ENCODE data around the gene CAD.
"Not testable (repeated sequence)": the region's sequence is repeated elsewhere in the genome, so short reads cannot be mapped to it uniquely, and the experiment has no call there.

Gene CAD

GRCh38 chr2:27179344-27180000 lies 37.7 kb upstream of the CAD start:
- Histone ChIP-seq H3K27ac (no peak overlapping the region), H4K20me1 (no peaks in the 10 kb centered on the region), H3K4me3 (no peak overlapping the region), H3K9ac (no peak overlapping the region), H3K4me2 (no peak overlapping the region), H3K36me3 (no peaks in the 10 kb centered on the region), H3K9me3 (replicated peaks in 1 of 11) (no peaks in the 10 kb centered on the region), H3K27me3 (no peaks in the 10 kb centered on the region), H3K4me1 (no peaks in the 10 kb centered on the region)
- no peak for TF ChIP-seq Cebpa-rat (IDR thresholded peaks at IDR 0.05)

- no peak for TF ChIP-seq Cebpa-rat (IDR thresholded peaks at IDR 0.05)
- no peak overlapping the region for H3K27ac ChIP-seq
Measured at GRCh38 chr2:27182346-27182745, 34.8 kb upstream of the CAD start.

DNA sequence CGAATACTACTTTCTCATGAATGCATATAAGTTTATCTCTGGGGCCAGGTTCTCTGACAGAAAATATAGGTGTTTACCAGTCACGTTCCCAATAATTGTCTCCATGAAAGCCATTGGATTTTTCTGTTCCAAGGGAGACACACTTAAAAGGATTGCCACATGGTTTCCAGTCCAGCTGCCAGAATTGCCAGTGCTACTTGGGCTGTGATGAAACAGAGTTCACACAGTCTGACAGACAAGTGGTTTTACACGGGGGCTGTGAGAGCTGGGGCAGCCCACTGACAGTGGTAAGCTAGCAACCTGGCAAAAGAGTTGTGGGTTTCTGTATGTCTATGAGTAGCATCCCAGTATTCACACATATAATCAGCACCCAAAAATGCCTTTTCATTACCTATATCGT lies 33.1 kb upstream of the CAD start:
- 0 out of 20 replicates have a peak, but pooled peaks cover 0 to 6% (median 0%) of the 10 kb centered on the region in 10 experiments for H3K4me1 ChIP-seq
- no peak overlapping the region for H3K27ac ChIP-seq
- TF ChIP-seq Cebpa-rat (IDR thresholded peaks at IDR 0.05), result no peak

More at GRCh38 chr2:27182346-27182745, 34.8 kb upstream of the CAD start:
- 0 out of 20 replicates have a peak, but pooled peaks cover 0 to 6% (median 0%) of the 10 kb centered on the region in 10 experiments for H3K4me1 ChIP-seq
- no peak overlapping the region for H3K4me2 ChIP-seq
- H3K36me3 ChIP-seq, result no peaks in the 10 kb centered on the region
- no peaks in the 10 kb centered on the region for H4K20me1 ChIP-seq
- H3K9me3 ChIP-seq (replicated peaks in 1 of 11), result no peaks in the 10 kb centered on the region
- H3K9ac ChIP-seq, result no peak overlapping the region
- H3K4me3 ChIP-seq, result no peak overlapping the region
- no peaks in the 10 kb centered on the region for H3K27me3 ChIP-seq

GRCh38 chr2:27185331-27186026 lies 31.7 kb upstream of the CAD start:
- H3K9ac ChIP-seq, result no peak overlapping the region
- H3K4me1 ChIP-seq, result 0 out of 20 replicates have a peak, but pooled peaks cover 0 to 6% (median 0%) of the 10 kb centered on the region in 10 experiments
- no peak overlapping the region; a peak in 1 of 22 replicates for H3K27ac ChIP-seq
- H4K20me1 ChIP-seq, result no peaks in the 10 kb centered on the region
- H3K4me3 ChIP-seq, result no peak overlapping the region
- TF ChIP-seq Cebpa-rat (IDR thresholded peaks at IDR 0.05), result 0 out of 22 replicates have a peak, but pooled peaks of 1 of the 11 experiments have one; percentile 9
- no peaks in the 10 kb centered on the region for H3K27me3 ChIP-seq
- H3K4me2 ChIP-seq, result no peak overlapping the region
- H3K9me3 ChIP-seq (replicated peaks in 1 of 11), result no peaks in the 10 kb centered on the region
- H3K36me3 ChIP-seq, result no peaks in the 10 kb centered on the region

More for the DNA sequence above, 33.1 kb upstream of the CAD start:
- Histone ChIP-seq H3K36me3 (no peaks in the 10 kb centered on the region), H3K4me2 (no peak overlapping the region), H3K9ac (no peak overlapping the region), H4K20me1 (no peaks in the 10 kb centered on the region), H3K27me3 (no peaks in the 10 kb centered on the region), H3K9me3 (replicated peaks in 1 of 11) (no peaks in the 10 kb centered on the region), H3K4me3 (no peak overlapping the region)

DNA sequence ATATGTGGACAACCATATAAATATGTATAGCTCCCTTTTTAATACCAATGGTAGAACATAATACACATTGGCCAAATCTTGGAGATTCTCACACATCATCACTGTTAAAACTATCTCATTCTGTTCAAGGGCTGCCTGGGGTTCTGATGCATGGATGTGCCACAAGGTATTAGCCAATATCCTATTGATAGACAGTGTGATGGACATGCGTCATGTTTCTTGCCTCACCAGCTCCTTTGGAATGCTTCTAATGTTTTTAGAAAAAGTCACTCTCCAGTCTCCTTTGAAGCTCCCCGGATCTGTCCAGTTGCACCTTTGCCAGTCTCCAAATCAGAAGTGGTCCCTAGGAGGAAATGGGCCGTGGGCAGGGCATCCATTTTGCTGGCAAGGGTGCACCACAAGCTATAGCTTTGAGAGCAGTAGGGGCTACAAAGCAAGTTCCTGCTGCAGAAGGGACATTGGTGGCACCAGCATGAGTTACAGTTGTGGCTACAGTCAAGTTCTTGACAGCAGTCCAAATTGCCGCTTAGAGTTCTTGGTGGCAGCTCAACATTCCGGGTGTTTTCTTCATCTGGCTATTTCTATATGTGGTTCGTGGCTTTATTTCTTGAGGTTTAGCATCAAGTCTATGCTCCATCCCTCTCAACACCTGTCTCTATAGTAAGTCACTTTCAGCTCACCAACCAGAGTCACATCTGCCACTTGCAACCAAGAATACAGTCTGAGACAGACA lies 30.4 kb upstream of the CAD start:
- H3K27ac ChIP-seq, result no peak overlapping the region
- no peak overlapping the region for H3K4me2 ChIP-seq
- 0 out of 20 replicates have a peak, but pooled peaks cover 0 to 6% (median 0%) of the 10 kb centered on the region in 10 experiments for H3K4me1 ChIP-seq
- no peaks in the 10 kb centered on the region for H3K27me3 ChIP-seq
- no peak overlapping the region for H3K4me3 ChIP-seq
- no peaks in the 10 kb centered on the region for H3K36me3 ChIP-seq
- H3K9me3 ChIP-seq (replicated peaks in 1 of 11), result no peaks in the 10 kb centered on the region
- no peak for TF ChIP-seq Cebpa-rat (IDR thresholded peaks at IDR 0.05)
- H4K20me1 ChIP-seq, result no peaks in the 10 kb centered on the region
- H3K9ac ChIP-seq, result no peak overlapping the region

- Histone ChIP-seq H3K27ac (no peak overlapping the region), H3K9me3 (replicated peaks in 1 of 11) (no peaks in the 10 kb centered on the region), H3K27me3 (no peaks in the 10 kb centered on the region), H3K4me3 (no peak overlapping the region), H3K9ac (no peak overlapping the region), H3K4me1 (peaks cover 0 to 19% (median 13%) of the 10 kb centered on the region in 10 experiments; a peak in 15 of 20 replicates), H4K20me1 (no peaks in the 10 kb centered on the region), H3K4me2 (no peak overlapping the region), H3K36me3 (no peaks in the 10 kb centered on the region)
- TF ChIP-seq Cebpa-rat (IDR thresholded peaks at IDR 0.05), result no peak
Measured at GRCh38 chr2:27189989-27190388, 27.2 kb upstream of the CAD start.

GRCh38 chr2:27191070-27191829 lies 25.9 kb upstream of the CAD start:
- no peak overlapping the region for H3K4me2 ChIP-seq
- TF ChIP-seq Cebpa-rat (IDR thresholded peaks at IDR 0.05), result no peak

DNA sequence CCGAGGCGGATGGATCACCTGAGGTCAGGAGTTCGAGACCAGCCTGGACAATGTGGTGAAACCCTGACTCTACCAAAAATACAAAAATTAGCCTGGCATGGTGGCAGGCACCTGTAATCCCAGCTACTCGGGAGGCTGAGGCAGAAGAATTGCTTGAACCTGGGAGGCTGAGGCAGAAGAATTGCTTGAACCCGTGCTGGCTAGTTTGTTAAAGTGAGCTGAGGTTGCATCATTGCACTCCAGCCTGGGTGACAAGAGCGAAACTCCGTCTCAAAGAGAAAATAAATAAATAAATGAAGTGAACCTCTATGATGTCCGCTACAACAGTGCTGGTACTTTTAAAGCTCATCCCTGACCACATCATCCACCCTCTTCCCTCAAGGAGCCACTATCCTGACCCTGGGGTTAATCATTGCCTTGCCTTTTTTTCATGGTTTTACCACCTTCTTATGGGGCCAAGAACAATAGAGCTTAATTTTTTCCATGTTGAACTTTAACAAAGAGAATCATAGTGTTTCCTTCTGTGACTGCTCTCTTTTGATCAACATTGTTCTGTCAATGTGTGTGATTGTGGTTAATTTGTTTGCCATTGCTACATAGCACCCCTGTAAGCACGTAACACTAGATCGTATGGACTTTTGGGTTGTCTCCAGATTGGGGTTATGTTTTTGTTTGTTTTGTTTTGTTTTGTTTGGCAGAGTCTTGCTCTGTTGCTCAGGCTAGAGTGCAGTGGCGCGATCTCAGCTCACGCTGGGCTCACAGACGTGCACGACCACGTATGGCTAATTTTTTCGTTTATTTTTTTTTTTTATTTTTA lies 22.4 kb upstream of the CAD start:
- Histone ChIP-seq H4K20me1 (no peaks in the 10 kb centered on the region; a peak in 1 of 22 replicates), H3K9ac (no peak overlapping the region), H3K27me3 (no peaks in the 10 kb centered on the region), H3K9me3 (replicated peaks in 1 of 11) (no peaks in the 10 kb centered on the region), H3K4me2 (no peak overlapping the region), H3K36me3 (peaks cover 5 to 13% (median 12%) of the 10 kb centered on the region in 11 experiments), H3K27ac (peak overlapping the region in 2 of 11 experiments; percentile 34 to 43; a peak in 3 of 22 replicates), H3K4me1 (peaks cover 0 to 19% (median 12%) of the 10 kb centered on the region in 10 experiments; a peak in 15 of 20 replicates), H3K4me3 (no peak overlapping the region)
- no peak for TF ChIP-seq Cebpa-rat (IDR thresholded peaks at IDR 0.05)

More at GRCh38 chr2:27191070-27191829, 25.9 kb upstream of the CAD start:
- Histone ChIP-seq H3K27me3 (no peaks in the 10 kb centered on the region), H3K4me1 (peaks cover 0 to 19% (median 12%) of the 10 kb centered on the region in 10 experiments; a peak in 15 of 20 replicates), H3K9me3 (replicated peaks in 1 of 11) (no peaks in the 10 kb centered on the region), H4K20me1 (no peaks in the 10 kb centered on the region), H3K27ac (no peak overlapping the region), H3K4me3 (no peak overlapping the region), H3K9ac (no peak overlapping the region), H3K36me3 (no peaks in the 10 kb centered on the region)

GRCh38 chr2:27195799-27196198 lies 21.4 kb upstream of the CAD start:
- not testable (repeated sequence) for H4K20me1 ChIP-seq; H3K4me3 ChIP-seq; H3K4me2 ChIP-seq; H3K9ac ChIP-seq; H3K27ac ChIP-seq; H3K9me3 ChIP-seq (replicated peaks in 1 of 11); H3K27me3 ChIP-seq
- peaks cover 0 to 19% (median 12%) of the 10 kb centered on the region in 10 experiments; a peak in 15 of 20 replicates for H3K4me1 ChIP-seq
- peaks cover 13 to 23% (median 21%) of the 10 kb centered on the region in 11 experiments for H3K36me3 ChIP-seq

- not testable (repeated sequence) for H3K4me2 ChIP-seq, H3K27me3 ChIP-seq
- H3K4me1 ChIP-seq, result peaks cover 0 to 18% (median 14%) of the 10 kb centered on the region in 10 experiments; a peak in 15 of 20 replicates
Measured at GRCh38 chr2:27198068-27198467, 19.1 kb upstream of the CAD start.

More at GRCh38 chr2:27198068-27198467, 19.1 kb upstream of the CAD start:
- Histone ChIP-seq H3K36me3 (peaks cover 35 to 46% (median 43%) of the 10 kb centered on the region in 11 experiments), H4K20me1 (peaks cover 0 to 17% (median 5%) of the 10 kb centered on the region in 11 experiments; a peak in 5 of 22 replicates)
- H3K27ac ChIP-seq; H3K9ac ChIP-seq; H3K9me3 ChIP-seq (replicated peaks in 1 of 11); H3K4me3 ChIP-seq: not testable (repeated sequence)

All from BLaER1 treated with 17β-estradiol and CSF1 and Interleukin-3, amounts not matched to agents 10 nM and 100 nM (cell line).